Loucy (cell line): ENCODE results near the gene HEXIM2.

Experiments used
- H2AFZ ChIP-seq: fragments of 200-600 bp; sonication (generic); 2 replicates; pipeline ENCODE4 v1.6.0; 2016; ENCODE audit warnings: antibody characterized with exemption, mild to moderate bottlenecking, low read length, moderate library complexity
- H3F3A ChIP-seq: fragments of 200-600 bp; 2 replicates; pipeline ENCODE4 v1.6.0; 2016; ENCODE audit warnings: antibody characterized with exemption, low read depth, mild to moderate bottlenecking
- H3K27me3 ChIP-seq: fragments of 200-600 bp; sonication (generic); 2 replicates; pipeline ENCODE4 v1.6.1; 2014; ENCODE audit warnings: low read length, mild to moderate bottlenecking; ENCODE audit not compliant: insufficient read depth, poor library complexity, severe bottlenecking
- H3K36me3 ChIP-seq: fragments of 200-600 bp; sonication (generic); 2 replicates; pipeline ENCODE4 v1.6.1; 2016; ENCODE audit warnings: low read length; ENCODE audit not compliant: insufficient read depth
- H3K4me1 ChIP-seq: fragments of 200-600 bp; sonication (generic); 2 replicates; pipeline ENCODE4 v1.5.1; 2014; ENCODE audit warnings: low read length, mild to moderate bottlenecking; ENCODE audit not compliant: insufficient read depth, poor library complexity, severe bottlenecking
- H3K4me2 ChIP-seq: fragments of 200-600 bp; sonication (generic); 2 replicates; pipeline ENCODE4 v1.6.0; 2014; ENCODE audit warnings: antibody characterized with exemption, low read length, low read depth, mild to moderate bottlenecking; ENCODE audit not compliant: poor library complexity, severe bottlenecking
- H3K4me3 ChIP-seq: fragments of 200-600 bp; sonication (generic); 2 replicates; pipeline ENCODE4 v1.5.1; 2014; ENCODE audit warnings: low read length, mild to moderate bottlenecking, mixed read lengths; ENCODE audit not compliant: poor library complexity, severe bottlenecking
- H3K79me2 ChIP-seq: fragments of 200-600 bp; sonication (generic); 2 replicates; pipeline ENCODE4 v1.6.1; 2014; ENCODE audit warnings: low read length; ENCODE audit not compliant: insufficient read depth
- H3K9ac ChIP-seq: fragments of 200-600 bp; sonication (generic); 2 replicates; pipeline ENCODE4 v1.6.0; 2014; ENCODE audit warnings: mild to moderate bottlenecking, low read depth, low read length, moderate library complexity; ENCODE audit not compliant: poor library complexity, severe bottlenecking
- H3K9me2 ChIP-seq: fragments of 200-600 bp; sonication (generic); replicated peaks from 2 replicates; pipeline ENCODE4 v1.6.1; 2016; ENCODE audit warnings: low read depth, low read length, mixed read lengths
- H3K9me3 ChIP-seq: fragments of 200-600 bp; sonication (generic); 2 replicates; pipeline ENCODE4 v1.6.1; 2014; ENCODE audit warnings: mild to moderate bottlenecking, antibody characterized with exemption, low read length, low read depth; ENCODE audit not compliant: insufficient read depth
- H4K20me1 ChIP-seq: fragments of 200-600 bp; sonication (generic); 2 replicates; pipeline ENCODE4 v1.6.0; 2014; ENCODE audit warnings: antibody characterized with exemption, low read length, mild to moderate bottlenecking; ENCODE audit not compliant: insufficient read depth, poor library complexity, severe bottlenecking
- CTCF ChIP-seq: fragments of 200-600 bp; sonication (generic); conservative IDR thresholded peaks from 2 replicates; pipeline ENCODE4 v1.5.1; 2014; ENCODE audit warnings: mild to moderate bottlenecking, antibody characterized with exemption, low read length
- EZH2phosphoT487 ChIP-seq: fragments of 200-600 bp; IDR thresholded peaks from 2 replicates; pipeline ENCODE4 v1.6.1; 2018; ENCODE audit warnings: antibody characterized with exemption, mild to moderate bottlenecking, moderate library complexity, borderline replicate concordance

HEXIM2 gene

GRCh38 chr17:45150911-45151809 is 10.5 kb upstream of the HEXIM2 start:
- H4K20me1 ChIP-seq = peaks cover 35% of the 10 kb centered on the region
- TF ChIP-seq EZH2phosphoT487 (no peak), CTCF (no peak)

GRCh38 chr17:45155029-45155428 is 6.6 kb upstream of the HEXIM2 start:
- Histone ChIP-seq H3K9ac (no peak overlapping the region), H3F3A (peaks cover 6% of the 10 kb centered on the region), H4K20me1 (peaks cover 22% of the 10 kb centered on the region), H3K4me1 (peaks cover 24% of the 10 kb centered on the region), H3K27me3 (no peaks in the 10 kb centered on the region), H3K79me2 (peaks cover 33% of the 10 kb centered on the region), H3K36me3 (no peaks in the 10 kb centered on the region), H3K9me2 (no peaks in the 10 kb centered on the region), H3K4me2 (no peak overlapping the region), H2AFZ (no peak overlapping the region), H3K4me3 (no peak overlapping the region), H3K9me3 (no peaks in the 10 kb centered on the region)
- TF ChIP-seq EZH2phosphoT487 (no peak), CTCF (no peak)

More at GRCh38 chr17:45150911-45151809, 10.5 kb upstream of the HEXIM2 start:
- peak overlapping the region; percentile 87 for H3K4me2 ChIP-seq
- H3K79me2 ChIP-seq = peaks cover 45% of the 10 kb centered on the region
- H3K4me3 ChIP-seq = peak overlapping the region; percentile 94
- no peaks in the 10 kb centered on the region for H3K36me3 ChIP-seq
- peaks cover 24% of the 10 kb centered on the region for H3K4me1 ChIP-seq
- H3K9ac ChIP-seq = peak overlapping the region; percentile 81
- H3K9me3 ChIP-seq = no peaks in the 10 kb centered on the region
- H3K27me3 ChIP-seq = no peaks in the 10 kb centered on the region
- no peaks in the 10 kb centered on the region for H3K9me2 ChIP-seq
- H2AFZ ChIP-seq = no peak overlapping the region
- H3F3A ChIP-seq = peaks cover 6% of the 10 kb centered on the region

DNA sequence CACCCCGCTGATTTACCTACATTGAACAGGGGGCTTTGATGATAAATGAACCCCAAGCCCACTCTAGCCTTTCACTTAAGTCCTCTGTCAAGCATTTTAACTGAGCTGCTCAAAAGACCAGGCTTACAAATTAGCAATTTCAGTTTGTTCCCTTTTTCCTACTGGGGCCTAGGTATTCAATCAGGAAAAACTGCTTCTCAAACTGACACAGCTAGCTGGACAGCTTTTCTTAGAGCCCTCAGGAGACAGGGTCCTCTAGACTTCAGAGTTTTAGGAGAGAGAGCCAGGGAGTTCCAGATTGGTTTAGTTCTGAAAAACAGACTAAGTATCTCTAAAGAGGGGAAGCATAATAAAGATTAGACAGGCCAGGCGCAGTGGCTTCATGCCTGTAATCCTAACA is 6.2 kb upstream of the HEXIM2 start:
- peaks cover 19% of the 10 kb centered on the region for H4K20me1 ChIP-seq
- peaks cover 6% of the 10 kb centered on the region for H3F3A ChIP-seq
- H3K27me3 ChIP-seq = no peaks in the 10 kb centered on the region
- H3K4me3 ChIP-seq = no peak overlapping the region
- H3K9me2 ChIP-seq = no peaks in the 10 kb centered on the region
- no peak overlapping the region for H2AFZ ChIP-seq
- H3K9ac ChIP-seq = no peak overlapping the region
- H3K4me1 ChIP-seq = peaks cover 28% of the 10 kb centered on the region
- H3K4me2 ChIP-seq = no peak overlapping the region
- H3K79me2 ChIP-seq = peaks cover 33% of the 10 kb centered on the region
- no peaks in the 10 kb centered on the region for H3K36me3 ChIP-seq
- TF ChIP-seq EZH2phosphoT487 (no peak), CTCF (no peak)
- H3K9me3 ChIP-seq = no peaks in the 10 kb centered on the region
